GM06990 (cell line): Measurements from ENCODE around the gene KCTD12.

Source experiments
- DNase-seq: peaks from one replicate; pipeline ENCODE4 v3.0.0-alpha.2; 2011; ENCODE audit not compliant: insufficient read length; ENCODE audit errors: extremely low read depth
- H3K27me3 ChIP-seq: replicated peaks from 2 replicates; pipeline ENCODE4 v1.6.0; 2011; ENCODE audit warnings: low read length; ENCODE audit not compliant: control insufficient read depth, insufficient read depth
- H3K36me3 ChIP-seq: 2 replicates; pipeline ENCODE4 v1.5.1; 2011; ENCODE audit warnings: low read length; ENCODE audit not compliant: control insufficient read depth, insufficient read depth
- H3K4me3 ChIP-seq: replicated peaks from 2 replicates; pipeline ENCODE4 v1.5.1; 2011; ENCODE audit warnings: low read depth, mild to moderate bottlenecking, control low read depth, low read length
- CTCF ChIP-seq: IDR thresholded peaks from 2 replicates; pipeline ENCODE4 v1.5.1; 2011; ENCODE audit warnings: low read length, control low read depth, mild to moderate bottlenecking, inconsistent platforms; ENCODE audit not compliant: insufficient read depth, poor library complexity, severe bottlenecking

The KCTD12 gene

DNA sequence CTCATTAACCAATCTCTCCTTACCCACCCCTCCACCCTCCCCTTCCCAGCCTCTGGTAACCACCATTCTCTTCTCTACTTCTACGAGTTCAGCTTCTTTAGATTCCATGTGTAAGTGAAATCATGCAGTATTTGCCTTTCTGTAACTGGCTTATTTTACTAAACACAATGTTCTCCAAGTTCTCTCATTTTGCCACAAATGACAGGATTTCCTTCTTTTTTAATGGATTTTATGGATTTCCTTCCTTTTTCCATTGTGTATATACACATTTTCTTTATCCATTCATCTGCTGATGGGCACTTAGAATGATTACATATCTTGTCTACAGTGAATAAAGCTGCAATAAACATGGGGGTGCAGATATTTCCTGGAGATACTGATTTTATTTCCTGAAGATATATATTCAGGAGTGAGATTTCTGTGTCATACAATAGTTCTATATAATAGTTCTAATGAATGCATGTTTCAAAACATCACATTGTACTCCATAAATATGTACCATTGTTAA is 20.2 kb downstream of the KCTD12 start:
- Histone ChIP-seq H3K27me3 (no peaks in the 10 kb centered on the region), H3K36me3 (no peaks in the 10 kb centered on the region)
- no peak for TF ChIP-seq CTCF

DNA sequence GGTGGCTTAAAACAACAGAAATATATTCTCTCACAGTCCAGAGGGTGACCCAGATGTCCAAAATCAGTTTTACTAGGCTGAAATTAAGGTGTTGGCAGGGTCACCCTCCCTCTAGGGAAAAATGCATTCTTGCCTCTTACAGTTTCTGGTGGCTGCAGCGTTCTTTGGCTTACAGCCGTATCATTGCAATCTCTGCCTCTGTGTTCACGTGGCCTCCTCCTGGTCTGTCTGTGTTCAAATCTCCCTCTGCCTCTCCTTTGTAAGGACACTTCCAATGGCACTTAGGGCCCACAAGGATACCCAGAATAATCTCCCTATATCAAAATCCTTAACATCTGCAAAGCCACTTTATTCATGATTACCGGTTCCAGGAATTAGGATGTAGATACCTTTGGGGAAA is 21.1 kb downstream of the KCTD12 start:
- no peak for DNase-seq
- no peak for TF ChIP-seq CTCF
- H3K27me3 ChIP-seq = no peaks in the 10 kb centered on the region
- no peak overlapping the region for H3K4me3 ChIP-seq
- no peaks in the 10 kb centered on the region for H3K36me3 ChIP-seq

More for the DNA sequence above, 20.2 kb downstream of the KCTD12 start:
- no peak overlapping the region for H3K4me3 ChIP-seq
- DNase-seq = no peak

GRCh38 chr13:76864259-76864658 is 21.9 kb downstream of the KCTD12 start:
- no peak for DNase-seq
- TF ChIP-seq CTCF = no peak
- no peak overlapping the region for H3K4me3 ChIP-seq
- H3K27me3 ChIP-seq = no peaks in the 10 kb centered on the region
- H3K36me3 ChIP-seq = no peaks in the 10 kb centered on the region

GRCh38 chr13:76863022-76863421 is 23.2 kb downstream of the KCTD12 start:
- H3K36me3 ChIP-seq = no peaks in the 10 kb centered on the region
- no peaks in the 10 kb centered on the region for H3K27me3 ChIP-seq
- no peak for DNase-seq
- H3K4me3 ChIP-seq = no peak overlapping the region
- TF ChIP-seq CTCF = no peak

GRCh38 chr13:76861859-76862258 is 24.3 kb downstream of the KCTD12 start:
- Histone ChIP-seq H3K4me3 (no peak overlapping the region), H3K36me3 (no peaks in the 10 kb centered on the region), H3K27me3 (no peaks in the 10 kb centered on the region)
- DNase-seq = no peak
- no peak for TF ChIP-seq CTCF

GRCh38 chr13:76860706-76861105 is 25.5 kb downstream of the KCTD12 start:
- no peak for DNase-seq
- H3K36me3 ChIP-seq = no peaks in the 10 kb centered on the region
- H3K4me3 ChIP-seq = no peak overlapping the region
- TF ChIP-seq CTCF = no peak
- no peaks in the 10 kb centered on the region for H3K27me3 ChIP-seq
